GM23338 (cell line): ENCODE data around the gene ZNF534. TPM values are rescaled to one million over a fixed set of nuclear protein-coding genes. Genes with fewer than 3 reads are reported as not detected.

Source experiments
- ATAC-seq: fragments of 200-7000 bp; cut with Tn5 transposase; 3 replicates; pipeline ENCODE4 v1.9.1; 2020
- DNase-seq: peaks from one replicate; pipeline ENCODE4 v3.0.0-alpha.2; 2015; ENCODE audit warnings: low spot score
- H2AFZ ChIP-seq: fragments of 200-600 bp; sonication (generic); 2 replicates; pipeline ENCODE4 v1.8.0; 2016; ENCODE audit warnings: antibody characterized with exemption, mild to moderate bottlenecking, moderate library complexity
- H3F3A ChIP-seq: fragments of 200-600 bp; sonication (generic); replicated peaks from 2 replicates; pipeline ENCODE4 v1.8.0; 2017; ENCODE audit warnings: antibody characterized with exemption, mixed run types, low read depth
- H3K27ac ChIP-seq: fragments of 200-600 bp; sonication (generic); 2 replicates; pipeline ENCODE4 v1.6.1; 2016; ENCODE audit warnings: low read depth
- H3K27me3 ChIP-seq: fragments of 200-600 bp; sonication (generic); 2 replicates; pipeline ENCODE4 v1.8.0; 2016; ENCODE audit warnings: mild to moderate bottlenecking, mixed run types, moderate library complexity; ENCODE audit not compliant: insufficient read depth
- H3K36me3 ChIP-seq: fragments of 200-600 bp; sonication (generic); 2 replicates; pipeline ENCODE4 v1.8.0; 2016; ENCODE audit warnings: mild to moderate bottlenecking; ENCODE audit not compliant: insufficient read depth
- H3K4me1 ChIP-seq: fragments of 200-600 bp; sonication (generic); 2 replicates; pipeline ENCODE4 v1.8.0; 2016; ENCODE audit warnings: mild to moderate bottlenecking, moderate library complexity; ENCODE audit not compliant: insufficient read depth
- H3K4me2 ChIP-seq: fragments of 200-600 bp; sonication (generic); 2 replicates; pipeline ENCODE4 v1.7.1; 2017; ENCODE audit warnings: mixed run types
- H3K4me3 ChIP-seq: fragments of 200-600 bp; sonication (generic); 2 replicates; pipeline ENCODE4 v1.6.1; 2016; ENCODE audit warnings: mixed run types
- H3K79me2 ChIP-seq: fragments of 200-600 bp; sonication (generic); replicated peaks from 2 replicates; pipeline ENCODE4 v1.8.0; 2017; ENCODE audit warnings: mild to moderate bottlenecking; ENCODE audit not compliant: insufficient read depth
- H3K9me2 ChIP-seq: fragments of 200-600 bp; sonication (generic); 2 replicates; pipeline ENCODE4 v1.8.0; 2017; ENCODE audit not compliant: insufficient read depth
- H4K20me1 ChIP-seq: fragments of 200-600 bp; sonication (generic); replicated peaks from 2 replicates; pipeline ENCODE4 v1.8.0; 2017; ENCODE audit warnings: mild to moderate bottlenecking; ENCODE audit not compliant: insufficient read depth
- H3K27ac Mint-ChIP-seq: 2 replicates; pipeline ENCODE4 v1.8.0; 2020; ENCODE audit warnings: inconsistent platforms, mild to moderate bottlenecking, moderate library complexity, mixed read lengths
- H3K27me3 Mint-ChIP-seq: 3 replicates; pipeline ENCODE4 v1.8.0; 2022; ENCODE audit warnings: low read depth, mild to moderate bottlenecking, moderate library complexity, mixed read lengths, inconsistent platforms; ENCODE audit not compliant: insufficient read depth, poor library complexity
- H3K36me3 Mint-ChIP-seq: 3 replicates; pipeline ENCODE4 v1.8.0; 2021; ENCODE audit warnings: low read depth, mild to moderate bottlenecking, inconsistent platforms, moderate library complexity, mixed read lengths
- H3K4me1 Mint-ChIP-seq: 3 replicates; pipeline ENCODE4 v1.8.0; 2020; ENCODE audit warnings: mild to moderate bottlenecking, inconsistent platforms, mixed read lengths
- H3K4me3 Mint-ChIP-seq: 3 replicates; pipeline ENCODE4 v1.8.0; 2021; ENCODE audit warnings: moderate library complexity, mild to moderate bottlenecking, inconsistent platforms, mixed read lengths
- H3K9me3 Mint-ChIP-seq: 3 replicates; pipeline ENCODE4 v1.8.0; 2020; ENCODE audit warnings: moderate library complexity, mild to moderate bottlenecking, inconsistent platforms, mixed read lengths
- CREB1 ChIP-seq: fragments of 250-450 bp; sonication (Bioruptor Pico); IDR thresholded peaks from 2 replicates; pipeline ENCODE4 v1.5.0; 2020; ENCODE audit warnings: low read depth, mild to moderate bottlenecking, moderate library complexity
- EZH2 ChIP-seq: fragments of 200-600 bp; sonication (generic); IDR thresholded peaks from one replicate; pipeline ENCODE4 v1.8.0; 2017; ENCODE audit warnings: antibody characterized with exemption, mild to moderate bottlenecking, low read depth; ENCODE audit not compliant: unreplicated experiment
- EZH2phosphoT487 ChIP-seq: fragments of 200-600 bp; sonication (generic); IDR thresholded peaks from one replicate; pipeline ENCODE4 v1.8.1; 2018; ENCODE audit warnings: antibody characterized with exemption; ENCODE audit not compliant: unreplicated experiment
- NANOG ChIP-seq: IDR thresholded peaks from 2 replicates; pipeline ENCODE4 v1.6.1; 2016; ENCODE audit warnings: antibody characterized with exemption, borderline replicate concordance
- POLR2AphosphoS5 ChIP-seq: IDR thresholded peaks from 2 replicates; pipeline ENCODE4 v1.6.1; 2016; ENCODE audit warnings: antibody characterized with exemption, low read depth
- ZNF114 ChIP-seq: fragments of 250-450 bp; sonication (Bioruptor Pico); IDR thresholded peaks from 2 replicates; pipeline ENCODE4 v1.5.0; 2020; ENCODE audit warnings: mild to moderate bottlenecking, moderate library complexity
- ZNF462 ChIP-seq: fragments of 250-450 bp; sonication (Bioruptor Pico); IDR thresholded peaks from 2 replicates; pipeline ENCODE4 v1.5.0; 2020; ENCODE audit warnings: mild to moderate bottlenecking, moderate library complexity
- long read RNA-seq: library from polyadenylated mRNA; unstranded; transcript quantifications from one replicate; pipeline ENCODE4 v2.0.0, GENCODE V29; 2020; ENCODE audit not compliant: unreplicated experiment
- polyA plus RNA-seq: library from polyadenylated mRNA; unstranded; fragments of >200 nt; fragmentation: Nextera tagmentation; extraction: Ambion mirVana; gene quantifications from 2 replicates; pipeline ENCODE4 v1.2.1, GENCODE V29; 2016
- total RNA-seq: library from RNA; depleted of rRNA; stranded (reverse); fragments of >200 nt; shearing (Covaris generic); gene quantifications from 2 replicates; pipeline ENCODE4 v1.2.3, GENCODE V29; 2014; rRNA removed
- TF ChIP-seq, protein P1 (sequence below), 2 experiments: fragments of 200-600 bp in 1 of 2; sonication (generic) in 1 of 2; conservative IDR thresholded peaks; 2 replicates each; pipeline versions ENCODE4 v1.5.1 to v1.6.1; 2016 to 2017; ENCODE audit warnings: antibody characterized with exemption in 2 of 2, low read depth in 2 of 2, mild to moderate bottlenecking in 2 of 2, moderate library complexity in 1 of 2
- TF ChIP-seq, protein P2 (sequence below): IDR thresholded peaks from 2 replicates; pipeline ENCODE4 v1.6.1; 2016; ENCODE audit warnings: antibody characterized with exemption
- TF ChIP-seq, protein P3 (sequence below): IDR thresholded peaks from one replicate; pipeline ENCODE4 v1.6.1; 2018; ENCODE audit warnings: antibody characterized with exemption; ENCODE audit not compliant: unreplicated experiment

ZNF534 gene
- total RNA-seq (0.10 TPM in 1 of 2 replicates, not detected in the other), polyA plus RNA-seq (0.23 and 1.0 TPM in 2 replicates)
- long read RNA-seq: 0 reads

- no peak for DNase-seq
Measured at GRCh38 chr19:52428937-52429336, at the start of gene ZNF534. Gene ZNF534, plus strand, starts transcription at chr19:52429148. Its CDS starts 2,327 bp downstream, at chr19:52431475.

More at GRCh38 chr19:52428937-52429336, at the start of gene ZNF534:
- Mint-ChIP-seq H3K27me3 (peaks cover 3% of the 10 kb centered on the region), H3K4me3 (no peak within 1 kb of the TSS), H3K9me3 (peaks cover 97% of the 10 kb centered on the region), H3K36me3 (peaks cover 38% of the 10 kb centered on the region), H3K4me1 (no peaks in the 10 kb centered on the region), H3K27ac (no peak within 1 kb of the TSS)
- Histone ChIP-seq H3K79me2 (no peaks in the 10 kb centered on the region), H3K9me2 (no peaks in the 10 kb centered on the region), H3K4me2 (no peak within 1 kb of the TSS), H3K4me3 (no peak within 1 kb of the TSS), H2AFZ (peak within 1 kb of the TSS; percentile 28), H3K27me3 (no peaks in the 10 kb centered on the region), H3F3A (no peaks in the 10 kb centered on the region), H3K36me3 (no peaks in the 10 kb centered on the region), H3K4me1 (no peaks in the 10 kb centered on the region), H3K27ac (no peak within 1 kb of the TSS), H4K20me1 (no peaks in the 10 kb centered on the region)
- ATAC-seq: no peak
- TF ChIP-seq, protein P1, sequence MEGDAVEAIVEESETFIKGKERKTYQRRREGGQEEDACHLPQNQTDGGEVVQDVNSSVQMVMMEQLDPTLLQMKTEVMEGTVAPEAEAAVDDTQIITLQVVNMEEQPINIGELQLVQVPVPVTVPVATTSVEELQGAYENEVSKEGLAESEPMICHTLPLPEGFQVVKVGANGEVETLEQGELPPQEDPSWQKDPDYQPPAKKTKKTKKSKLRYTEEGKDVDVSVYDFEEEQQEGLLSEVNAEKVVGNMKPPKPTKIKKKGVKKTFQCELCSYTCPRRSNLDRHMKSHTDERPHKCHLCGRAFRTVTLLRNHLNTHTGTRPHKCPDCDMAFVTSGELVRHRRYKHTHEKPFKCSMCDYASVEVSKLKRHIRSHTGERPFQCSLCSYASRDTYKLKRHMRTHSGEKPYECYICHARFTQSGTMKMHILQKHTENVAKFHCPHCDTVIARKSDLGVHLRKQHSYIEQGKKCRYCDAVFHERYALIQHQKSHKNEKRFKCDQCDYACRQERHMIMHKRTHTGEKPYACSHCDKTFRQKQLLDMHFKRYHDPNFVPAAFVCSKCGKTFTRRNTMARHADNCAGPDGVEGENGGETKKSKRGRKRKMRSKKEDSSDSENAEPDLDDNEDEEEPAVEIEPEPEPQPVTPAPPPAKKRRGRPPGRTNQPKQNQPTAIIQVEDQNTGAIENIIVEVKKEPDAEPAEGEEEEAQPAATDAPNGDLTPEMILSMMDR (conservative IDR thresholded peaks at IDR 0.05; ENCODE audit: low read depth in 2 of 2): no peak
- TF ChIP-seq, protein P2, sequence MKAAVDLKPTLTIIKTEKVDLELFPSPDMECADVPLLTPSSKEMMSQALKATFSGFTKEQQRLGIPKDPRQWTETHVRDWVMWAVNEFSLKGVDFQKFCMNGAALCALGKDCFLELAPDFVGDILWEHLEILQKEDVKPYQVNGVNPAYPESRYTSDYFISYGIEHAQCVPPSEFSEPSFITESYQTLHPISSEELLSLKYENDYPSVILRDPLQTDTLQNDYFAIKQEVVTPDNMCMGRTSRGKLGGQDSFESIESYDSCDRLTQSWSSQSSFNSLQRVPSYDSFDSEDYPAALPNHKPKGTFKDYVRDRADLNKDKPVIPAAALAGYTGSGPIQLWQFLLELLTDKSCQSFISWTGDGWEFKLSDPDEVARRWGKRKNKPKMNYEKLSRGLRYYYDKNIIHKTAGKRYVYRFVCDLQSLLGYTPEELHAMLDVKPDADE: no peak
- TF ChIP-seq ZNF462 (CRISPR knock-in tag): no peak
- no peak for TF ChIP-seq NANOG
- TF ChIP-seq, protein P3, sequence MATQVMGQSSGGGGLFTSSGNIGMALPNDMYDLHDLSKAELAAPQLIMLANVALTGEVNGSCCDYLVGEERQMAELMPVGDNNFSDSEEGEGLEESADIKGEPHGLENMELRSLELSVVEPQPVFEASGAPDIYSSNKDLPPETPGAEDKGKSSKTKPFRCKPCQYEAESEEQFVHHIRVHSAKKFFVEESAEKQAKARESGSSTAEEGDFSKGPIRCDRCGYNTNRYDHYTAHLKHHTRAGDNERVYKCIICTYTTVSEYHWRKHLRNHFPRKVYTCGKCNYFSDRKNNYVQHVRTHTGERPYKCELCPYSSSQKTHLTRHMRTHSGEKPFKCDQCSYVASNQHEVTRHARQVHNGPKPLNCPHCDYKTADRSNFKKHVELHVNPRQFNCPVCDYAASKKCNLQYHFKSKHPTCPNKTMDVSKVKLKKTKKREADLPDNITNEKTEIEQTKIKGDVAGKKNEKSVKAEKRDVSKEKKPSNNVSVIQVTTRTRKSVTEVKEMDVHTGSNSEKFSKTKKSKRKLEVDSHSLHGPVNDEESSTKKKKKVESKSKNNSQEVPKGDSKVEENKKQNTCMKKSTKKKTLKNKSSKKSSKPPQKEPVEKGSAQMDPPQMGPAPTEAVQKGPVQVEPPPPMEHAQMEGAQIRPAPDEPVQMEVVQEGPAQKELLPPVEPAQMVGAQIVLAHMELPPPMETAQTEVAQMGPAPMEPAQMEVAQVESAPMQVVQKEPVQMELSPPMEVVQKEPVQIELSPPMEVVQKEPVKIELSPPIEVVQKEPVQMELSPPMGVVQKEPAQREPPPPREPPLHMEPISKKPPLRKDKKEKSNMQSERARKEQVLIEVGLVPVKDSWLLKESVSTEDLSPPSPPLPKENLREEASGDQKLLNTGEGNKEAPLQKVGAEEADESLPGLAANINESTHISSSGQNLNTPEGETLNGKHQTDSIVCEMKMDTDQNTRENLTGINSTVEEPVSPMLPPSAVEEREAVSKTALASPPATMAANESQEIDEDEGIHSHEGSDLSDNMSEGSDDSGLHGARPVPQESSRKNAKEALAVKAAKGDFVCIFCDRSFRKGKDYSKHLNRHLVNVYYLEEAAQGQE: no peak
- TF ChIP-seq ZNF114: no peak
- no peak for TF ChIP-seq EZH2phosphoT487
- TF ChIP-seq POLR2AphosphoS5: no peak
- no peak for TF ChIP-seq EZH2
- TF ChIP-seq CREB1 (CRISPR knock-in tag): no peak
